Measurements from ENCODE around the gene WFIKKN2. TPM values are rescaled to one million over a fixed set of nuclear protein-coding genes. Genes with fewer than 3 reads are reported as not detected.

Gene WFIKKN2
- total and polyA plus RNA-seq, 2 of the 4 experiments (the other 2 are of a cell fraction): 0.02 TPM; not detected in 1

DNA sequence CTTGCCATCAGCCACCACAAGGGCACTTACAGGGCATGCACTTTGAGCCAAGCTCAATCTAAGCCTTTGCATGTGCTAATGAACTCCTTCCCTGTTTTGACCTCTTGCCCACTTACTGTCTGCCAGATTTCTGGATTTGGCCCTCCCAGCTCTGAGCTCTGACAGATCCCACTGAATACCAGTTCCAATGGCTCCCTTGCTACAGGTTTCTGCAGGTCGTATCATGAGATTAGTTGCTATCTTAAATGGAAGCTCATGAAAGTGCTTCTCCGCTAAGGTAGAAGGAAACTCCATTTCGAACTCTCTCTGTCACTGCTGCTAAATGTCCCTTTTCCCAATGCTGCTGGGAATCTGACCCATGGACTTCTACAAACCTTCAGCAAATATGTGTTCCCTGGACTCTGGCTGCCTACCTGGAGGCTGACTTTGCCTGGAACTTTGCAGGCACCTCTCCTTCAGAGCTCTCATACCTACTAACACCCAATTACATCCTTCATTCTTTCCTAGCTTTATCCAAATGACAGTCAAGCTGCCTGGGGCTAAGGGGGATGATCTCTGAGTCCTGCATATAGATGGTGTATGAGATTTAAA is 54.2 kb downstream of the WFIKKN2 start:
- in situ Hi-C loops (cut with MboI; ENCODE audit: low sequenced_read_pairs): no loop called here
- no peak overlapping the region for H3K4me2 ChIP-seq (ENCODE audit: low read depth, low read length)
- TF ChIP-seq NFE2L2 (IDR thresholded peaks at IDR 0.05; ENCODE audit: low read depth, low read length): no peak
- no peak for TF ChIP-seq RFX5 (IDR thresholded peaks at IDR 0.05; ENCODE audit: low read depth, low read length)
- TF ChIP-seq, protein P1, sequence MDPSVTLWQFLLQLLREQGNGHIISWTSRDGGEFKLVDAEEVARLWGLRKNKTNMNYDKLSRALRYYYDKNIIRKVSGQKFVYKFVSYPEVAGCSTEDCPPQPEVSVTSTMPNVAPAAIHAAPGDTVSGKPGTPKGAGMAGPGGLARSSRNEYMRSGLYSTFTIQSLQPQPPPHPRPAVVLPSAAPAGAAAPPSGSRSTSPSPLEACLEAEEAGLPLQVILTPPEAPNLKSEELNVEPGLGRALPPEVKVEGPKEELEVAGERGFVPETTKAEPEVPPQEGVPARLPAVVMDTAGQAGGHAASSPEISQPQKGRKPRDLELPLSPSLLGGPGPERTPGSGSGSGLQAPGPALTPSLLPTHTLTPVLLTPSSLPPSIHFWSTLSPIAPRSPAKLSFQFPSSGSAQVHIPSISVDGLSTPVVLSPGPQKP (IDR thresholded peaks at IDR 0.05; ENCODE audit: borderline replicate concordance, low read depth, low read length): no peak
- TF ChIP-seq MXI1 (IDR thresholded peaks at IDR 0.05; ENCODE audit: borderline replicate concordance, low read depth, low read length): no peak
- no peak for TF ChIP-seq RAD21 (IDR thresholded peaks at IDR 0.05; ENCODE audit: low read length)
- TF ChIP-seq, protein P2, sequence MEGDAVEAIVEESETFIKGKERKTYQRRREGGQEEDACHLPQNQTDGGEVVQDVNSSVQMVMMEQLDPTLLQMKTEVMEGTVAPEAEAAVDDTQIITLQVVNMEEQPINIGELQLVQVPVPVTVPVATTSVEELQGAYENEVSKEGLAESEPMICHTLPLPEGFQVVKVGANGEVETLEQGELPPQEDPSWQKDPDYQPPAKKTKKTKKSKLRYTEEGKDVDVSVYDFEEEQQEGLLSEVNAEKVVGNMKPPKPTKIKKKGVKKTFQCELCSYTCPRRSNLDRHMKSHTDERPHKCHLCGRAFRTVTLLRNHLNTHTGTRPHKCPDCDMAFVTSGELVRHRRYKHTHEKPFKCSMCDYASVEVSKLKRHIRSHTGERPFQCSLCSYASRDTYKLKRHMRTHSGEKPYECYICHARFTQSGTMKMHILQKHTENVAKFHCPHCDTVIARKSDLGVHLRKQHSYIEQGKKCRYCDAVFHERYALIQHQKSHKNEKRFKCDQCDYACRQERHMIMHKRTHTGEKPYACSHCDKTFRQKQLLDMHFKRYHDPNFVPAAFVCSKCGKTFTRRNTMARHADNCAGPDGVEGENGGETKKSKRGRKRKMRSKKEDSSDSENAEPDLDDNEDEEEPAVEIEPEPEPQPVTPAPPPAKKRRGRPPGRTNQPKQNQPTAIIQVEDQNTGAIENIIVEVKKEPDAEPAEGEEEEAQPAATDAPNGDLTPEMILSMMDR (conservative IDR thresholded peaks at IDR 0.05; ENCODE audit: low read depth, low read length): no peak
- H3K23ac ChIP-seq (ENCODE audit: low read depth, low read length): no peak overlapping the region
- 100% methylated on average over 2 of the region's 3 CpGs; no CpG with 5 or more reads in 1 of the 2 experiments for WGBS, 2 experiments (ENCODE audit: extremely low coverage in 2 of 2, insufficient read length in 1 of 2)
- no peak overlapping the region for H2BK120ac ChIP-seq (ENCODE audit: low read depth, low read length)
- no peak for ATAC-seq (ENCODE audit: low read depth)
- H3K4ac ChIP-seq (ENCODE audit: low read depth, low read length): no peak overlapping the region
- no peak overlapping the region for H2AFZ ChIP-seq (replicated peaks; ENCODE audit: low read length, poor library complexity)
- peaks cover 2% of the 10 kb centered on the region for H3K4me1 ChIP-seq (ENCODE audit: control insufficient read depth, insufficient read depth, low read length)
- no peak overlapping the region for H4K91ac ChIP-seq (ENCODE audit: insufficient read depth, low read depth, low read length)
- dilution Hi-C loops (cut with HindIII; ENCODE audit: low sequenced_read_pairs, unreplicated experiment): no loop called here
- H2AK5ac ChIP-seq (ENCODE audit: low read depth, low read length): no peak overlapping the region
- CTCF ChIA-PET: no interaction called here
- no peak overlapping the region for H2BK15ac ChIP-seq (ENCODE audit: low read depth, low read length)
- H3K27ac ChIP-seq (ENCODE audit: insufficient read depth, low read length): no peak overlapping the region
- no peak for DNase-seq
- no peaks in the 10 kb centered on the region for H4K20me1 ChIP-seq (ENCODE audit: insufficient read depth, low read length)
- H3K14ac ChIP-seq (replicated peaks; ENCODE audit: low read depth, low read length): no peak overlapping the region
- no peak overlapping the region for H2BK20ac ChIP-seq (ENCODE audit: low read depth, low read length)
- intact Hi-C loops (cut with micrococcal nuclease): no loop called here
- BruUV-seq (replicated peaks): no TSS peak
- H3K79me1 ChIP-seq (ENCODE audit: low read depth in 1 of 2, low read length in 2 of 2): no peaks in the 10 kb centered on the region
- no peaks in the 10 kb centered on the region for H3K36me3 ChIP-seq (ENCODE audit: control insufficient read depth, insufficient read depth, low read length)
- H3K9ac ChIP-seq (ENCODE audit: low read depth, low read length): no peak overlapping the region
- no peak overlapping the region for H3K4me3 ChIP-seq (ENCODE audit: insufficient read depth, low read depth, low read length)
- H4K8ac ChIP-seq (ENCODE audit: low read depth in 2 of 2, low read length in 2 of 2): no peak overlapping the region
- H3K56ac ChIP-seq (ENCODE audit: extremely low read depth, insufficient read depth, low read length): no peak overlapping the region
- H3K18ac ChIP-seq (ENCODE audit: low read depth, low read length): no peak overlapping the region
- H3K27me3 ChIP-seq (ENCODE audit: control insufficient read depth, insufficient read depth, low read length): peaks cover 26% of the 10 kb centered on the region
- H4K5ac ChIP-seq (ENCODE audit: low read depth, low read length): no peak overlapping the region
- no peak overlapping the region for H2AK9ac ChIP-seq (replicated peaks; ENCODE audit: low read depth, low read length, poor library complexity)
- H3K9me1 ChIP-seq (ENCODE audit: insufficient read depth, low read length): 0 out of 2 replicates have a peak, but pooled peaks cover 3% of the 10 kb centered on the region
- POLR2A ChIA-PET (ENCODE audit: unreplicated experiment): no interaction called here
- H2BK5ac ChIP-seq (ENCODE audit: low read depth, low read length, poor library complexity, severe bottlenecking): no peak overlapping the region
- H3K9me3 ChIP-seq (ENCODE audit: control insufficient read depth, insufficient read depth, low read length): no peaks in the 10 kb centered on the region

Data from IMR-90 (cell line).